WTC11 (cell line): ENCODE results near the gene CRY2. TPM values are rescaled to one million over a fixed set of nuclear protein-coding genes. Genes with fewer than 3 reads are reported as not detected.

Experiments used
- ATAC-seq: fragments of 200-7000 bp; cut with Tn5 transposase; 2 replicates; pipeline ENCODE4 v1.10.0; 2021; ENCODE audit warnings: mild to moderate bottlenecking, moderate library complexity
- CTCF ChIA-PET: fragments of 300-600 bp; sonication (Branson Sonifier 250); formaldehyde crosslinking; loops from one replicate; lab custom pipeline; 2021; ENCODE audit warnings: antibody characterized with exemption; lab: Charles Lee
- POLR2A ChIA-PET: fragments of 350-600 bp; sonication (Branson Sonifier 250); formaldehyde crosslinking; loops from one replicate; lab custom pipeline; 2021; ENCODE audit warnings: antibody characterized with exemption; lab: Charles Lee
- DNase-seq: peaks from one replicate; pipeline ENCODE4 v3.0.0; 2021; ENCODE audit warnings: low spot score
- H3K27ac Mint-ChIP-seq: 2 replicates; pipeline ENCODE4 v1.8.0; 2021; ENCODE audit warnings: mixed read lengths
- H3K27me3 Mint-ChIP-seq: 2 replicates; pipeline ENCODE4 v1.8.0; 2021; ENCODE audit warnings: low read depth, mild to moderate bottlenecking, moderate library complexity, mixed read lengths
- H3K36me3 Mint-ChIP-seq: 2 replicates; pipeline ENCODE4 v1.8.0; 2021; ENCODE audit warnings: mixed read lengths
- H3K4me1 Mint-ChIP-seq: 2 replicates; pipeline ENCODE4 v1.8.0; 2022; ENCODE audit warnings: mixed read lengths
- H3K4me3 Mint-ChIP-seq: 2 replicates; pipeline ENCODE4 v1.8.0; 2021; ENCODE audit warnings: mild to moderate bottlenecking, moderate library complexity, mixed read lengths
- H3K9me3 Mint-ChIP-seq: 2 replicates; pipeline ENCODE4 v1.8.0; 2021; ENCODE audit warnings: mixed read lengths
- CREB1 ChIP-seq: sonication (generic); formaldehyde crosslinking; IDR thresholded peaks from 2 replicates; pipeline ENCODE4 v1.8.0; 2023; ENCODE audit warnings: mild to moderate bottlenecking, missing genetic modification reagents
- CTCF ChIP-seq: fragments of 200-600 bp; IDR thresholded peaks from 2 replicates; pipeline ENCODE4 v1.8.0; 2022; ENCODE audit warnings: antibody characterized with exemption
- FOXK1 ChIP-seq: sonication (generic); formaldehyde crosslinking; IDR thresholded peaks from 2 replicates; pipeline ENCODE4 v1.8.0; 2022; ENCODE audit warnings: mild to moderate bottlenecking, moderate library complexity, missing genetic modification reagents
- FOXP1 ChIP-seq: sonication (generic); formaldehyde crosslinking; IDR thresholded peaks from 2 replicates; pipeline ENCODE4 v1.8.0; 2022; ENCODE audit warnings: missing genetic modification reagents, mild to moderate bottlenecking, moderate library complexity, borderline replicate concordance
- GRHL2 ChIP-seq: fragments of 250-450 bp; sonication (Bioruptor Pico); IDR thresholded peaks from 2 replicates; pipeline ENCODE4 v1.8.0; 2022; ENCODE audit warnings: mild to moderate bottlenecking, moderate library complexity; ENCODE audit not compliant: insufficient replicate concordance, severe bottlenecking
- IRF2 ChIP-seq: sonication (generic); formaldehyde crosslinking; IDR thresholded peaks from 2 replicates; pipeline ENCODE4 v1.8.0; 2022; ENCODE audit warnings: low read depth, missing genetic modification reagents, borderline replicate concordance
- MYBL2 ChIP-seq: sonication (generic); formaldehyde crosslinking; IDR thresholded peaks from 2 replicates; pipeline ENCODE4 v1.8.1; 2023; ENCODE audit warnings: mild to moderate bottlenecking, moderate library complexity, missing genetic modification reagents
- NFYB ChIP-seq: sonication (generic); formaldehyde crosslinking; conservative IDR thresholded peaks from 2 replicates; pipeline ENCODE4 v1.8.0; 2022; ENCODE audit warnings: low read depth, missing genetic modification reagents
- OVOL2 ChIP-seq: fragments of 250-450 bp; sonication (Bioruptor Pico); IDR thresholded peaks from 2 replicates; pipeline ENCODE4 v1.9.0; 2021; ENCODE audit warnings: mild to moderate bottlenecking, borderline replicate concordance
- SMAD4 ChIP-seq: sonication (generic); formaldehyde crosslinking; IDR thresholded peaks from 2 replicates; pipeline ENCODE4 v1.8.0; 2022; ENCODE audit warnings: mild to moderate bottlenecking, missing genetic modification reagents
- SP1 ChIP-seq: sonication (generic); formaldehyde crosslinking; conservative IDR thresholded peaks from 2 replicates; pipeline ENCODE4 v1.8.1; 2022; ENCODE audit warnings: missing genetic modification reagents
- TEAD4 ChIP-seq: sonication (generic); formaldehyde crosslinking; IDR thresholded peaks from 2 replicates; pipeline ENCODE4 v1.8.0; 2022; ENCODE audit warnings: mild to moderate bottlenecking, missing genetic modification reagents
- ZNF281 ChIP-seq: sonication (generic); formaldehyde crosslinking; IDR thresholded peaks from 2 replicates; pipeline ENCODE4 v1.8.0; 2023; ENCODE audit warnings: mild to moderate bottlenecking, missing genetic modification reagents
- ZNF416 ChIP-seq: fragments of 250-450 bp; sonication (Bioruptor Pico); IDR thresholded peaks from 2 replicates; pipeline ENCODE4 v1.9.0; 2021; ENCODE audit warnings: mild to moderate bottlenecking, inconsistent platforms
- ZNF512 ChIP-seq: sonication (generic); formaldehyde crosslinking; IDR thresholded peaks from 2 replicates; pipeline ENCODE4 v1.8.1; 2022; ENCODE audit warnings: missing genetic modification reagents, borderline replicate concordance
- total RNA-seq: library from RNA; stranded (reverse); gene quantifications from 3 replicates; pipeline ENCODE4 v1.2.3, GENCODE V29; 2021
- TF ChIP-seq, protein P1 (sequence below): sonication (generic); formaldehyde crosslinking; IDR thresholded peaks from 2 replicates; pipeline ENCODE4 v1.8.0; 2022; ENCODE audit warnings: mild to moderate bottlenecking, missing genetic modification reagents
- TF ChIP-seq, protein P2 (sequence below): sonication (generic); formaldehyde crosslinking; IDR thresholded peaks from 2 replicates; pipeline ENCODE4 v1.8.1; 2023; ENCODE audit warnings: mild to moderate bottlenecking, missing genetic modification reagents, moderate library complexity
- TF ChIP-seq, protein P3 (sequence below): sonication (generic); formaldehyde crosslinking; IDR thresholded peaks from 2 replicates; pipeline ENCODE4 v1.8.0; 2022; ENCODE audit warnings: mild to moderate bottlenecking, missing genetic modification reagents

Gene CRY2
- total RNA-seq, 1 experiment from 2014 or later = 18.3 TPM

GRCh38 chr11:45855308-45855707 is 8.0 kb downstream of the CRY2 start (continued):
- no peak for TF ChIP-seq ZNF416 (CRISPR knock-in tag)
- TF ChIP-seq GRHL2 (CRISPR knock-in tag) = no peak
- no peak for TF ChIP-seq TEAD4 (CRISPR knock-in tag)
- no peak for TF ChIP-seq SMAD4
- no peak for TF ChIP-seq NFYB (CRISPR knock-in tag)
- TF ChIP-seq FOXP1 (CRISPR knock-in tag) = no peak
- no peak for TF ChIP-seq SP1 (CRISPR knock-in tag)
- TF ChIP-seq CTCF = no peak
- TF ChIP-seq ZNF281 (CRISPR knock-in tag) = no peak
- no peak for TF ChIP-seq MYBL2 (CRISPR knock-in tag)
- TF ChIP-seq, all 79 proteins: peak for 0

DNA sequence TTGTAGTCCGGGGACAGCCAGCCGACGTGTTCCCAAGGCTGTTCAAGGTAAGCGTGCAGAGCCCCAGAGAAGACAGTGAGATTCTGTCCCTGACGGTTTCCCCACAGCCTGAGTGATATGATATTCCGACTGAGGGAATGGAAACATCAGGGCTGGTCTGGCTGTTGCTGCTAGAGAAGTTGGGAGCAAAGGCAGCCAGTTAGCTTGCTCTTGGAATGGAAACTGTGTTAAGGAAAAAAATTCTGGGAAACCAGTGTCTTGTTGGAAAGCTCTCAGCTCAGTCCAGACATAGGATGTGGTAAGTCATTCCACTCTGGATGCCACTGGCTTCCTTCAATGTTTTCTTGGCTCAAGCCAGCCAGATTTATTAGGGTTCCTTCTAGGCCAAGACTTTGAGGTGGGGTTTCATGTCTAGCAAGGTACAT is 8.8 kb downstream of the CRY2 start:
- Mint-ChIP-seq H3K4me3 (no peak overlapping the region), H3K27me3 (no peaks in the 10 kb centered on the region; the same call in 1 of the 2 replicates), H3K4me1 (peaks cover 55% of the 10 kb centered on the region), H3K9me3 (no peaks in the 10 kb centered on the region), H3K27ac (no peak overlapping the region), H3K36me3 (peaks cover 3% of the 10 kb centered on the region)
- TF ChIP-seq IRF2 (no peak), OVOL2 (CRISPR knock-in tag) (no peak), CREB1 (no peak), FOXK1 (CRISPR knock-in tag) (no peak), CTCF (no peak), ZNF512 (CRISPR knock-in tag) (no peak)
- TF ChIP-seq, protein P1, sequence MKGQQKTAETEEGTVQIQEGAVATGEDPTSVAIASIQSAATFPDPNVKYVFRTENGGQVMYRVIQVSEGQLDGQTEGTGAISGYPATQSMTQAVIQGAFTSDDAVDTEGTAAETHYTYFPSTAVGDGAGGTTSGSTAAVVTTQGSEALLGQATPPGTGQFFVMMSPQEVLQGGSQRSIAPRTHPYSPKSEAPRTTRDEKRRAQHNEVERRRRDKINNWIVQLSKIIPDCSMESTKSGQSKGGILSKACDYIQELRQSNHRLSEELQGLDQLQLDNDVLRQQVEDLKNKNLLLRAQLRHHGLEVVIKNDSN (CRISPR knock-in tag) = no peak
- TF ChIP-seq, protein P2, sequence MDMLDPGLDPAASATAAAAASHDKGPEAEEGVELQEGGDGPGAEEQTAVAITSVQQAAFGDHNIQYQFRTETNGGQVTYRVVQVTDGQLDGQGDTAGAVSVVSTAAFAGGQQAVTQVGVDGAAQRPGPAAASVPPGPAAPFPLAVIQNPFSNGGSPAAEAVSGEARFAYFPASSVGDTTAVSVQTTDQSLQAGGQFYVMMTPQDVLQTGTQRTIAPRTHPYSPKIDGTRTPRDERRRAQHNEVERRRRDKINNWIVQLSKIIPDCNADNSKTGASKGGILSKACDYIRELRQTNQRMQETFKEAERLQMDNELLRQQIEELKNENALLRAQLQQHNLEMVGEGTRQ = no peak
- TF ChIP-seq, protein P3, sequence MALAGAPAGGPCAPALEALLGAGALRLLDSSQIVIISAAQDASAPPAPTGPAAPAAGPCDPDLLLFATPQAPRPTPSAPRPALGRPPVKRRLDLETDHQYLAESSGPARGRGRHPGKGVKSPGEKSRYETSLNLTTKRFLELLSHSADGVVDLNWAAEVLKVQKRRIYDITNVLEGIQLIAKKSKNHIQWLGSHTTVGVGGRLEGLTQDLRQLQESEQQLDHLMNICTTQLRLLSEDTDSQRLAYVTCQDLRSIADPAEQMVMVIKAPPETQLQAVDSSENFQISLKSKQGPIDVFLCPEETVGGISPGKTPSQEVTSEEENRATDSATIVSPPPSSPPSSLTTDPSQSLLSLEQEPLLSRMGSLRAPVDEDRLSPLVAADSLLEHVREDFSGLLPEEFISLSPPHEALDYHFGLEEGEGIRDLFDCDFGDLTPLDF = no peak
- ChIA-PET CTCF (interaction anchor here (1.5 to 1.6 kb wide), 2 partner anchors 17 to 151 kb away, joined by 4 to 8 read pairs; no protein-coding TSS in a partner anchor), POLR2A (no interaction called here)
- ATAC-seq (no peak), DNase-seq (no peak)
